GM18909 (cell line): Measurements from ENCODE around the gene USP9X.
"Not testable (repeated sequence)": the region's sequence is repeated elsewhere in the genome, so short reads cannot be mapped to it uniquely, and the experiment has no call there.

Source experiments
- ATAC-seq: cut with Tn5 transposase; IDR thresholded peaks from one replicate; pipeline ENCODE4 v1.9.1; 2021; ENCODE audit warnings: mild to moderate bottlenecking; ENCODE audit not compliant: unreplicated experiment, poor library complexity

USP9X gene

GRCh38 chrX:41085878-41086626 lies 807 bp downstream of the USP9X start:
- ATAC-seq: peak; percentile 13

- ATAC-seq: no peak
These were observed 1.3 kb downstream of the USP9X start for GRCh38 chrX:41086627-41086932.

GRCh38 chrX:41087201-41087600 lies 2.0 kb downstream of the USP9X start:
- no peak for ATAC-seq

GRCh38 chrX:41090568-41091238 lies 5.5 kb downstream of the USP9X start:
- no peak for ATAC-seq

- ATAC-seq: no peak
These were observed 7.5 kb downstream of the USP9X start for GRCh38 chrX:41092776-41093175.

- ATAC-seq: no peak
These were observed 9.9 kb downstream of the USP9X start for GRCh38 chrX:41095174-41095573.

GRCh38 chrX:41095908-41096307 lies 10.7 kb downstream of the USP9X start:
- ATAC-seq: no peak

GRCh38 chrX:41096339-41096955 lies 11.2 kb downstream of the USP9X start:
- ATAC-seq: no peak

- ATAC-seq: no peak
These were observed 12.1 kb downstream of the USP9X start for GRCh38 chrX:41097326-41097725.

GRCh38 chrX:41100200-41100599 lies 15.0 kb downstream of the USP9X start:
- no peak for ATAC-seq

GRCh38 chrX:41100819-41101218 lies 15.6 kb downstream of the USP9X start:
- ATAC-seq: no peak

- ATAC-seq: no peak
These were observed 19.8 kb downstream of the USP9X start for GRCh38 chrX:41105005-41105404.

- ATAC-seq: not testable (repeated sequence)
These were observed 21.0 kb downstream of the USP9X start for GRCh38 chrX:41106257-41106656.

GRCh38 chrX:41108007-41108406 lies 22.8 kb downstream of the USP9X start:
- no peak for ATAC-seq

GRCh38 chrX:41108463-41109205 lies 23.4 kb downstream of the USP9X start:
- no peak for ATAC-seq

- no peak for ATAC-seq
These were observed 25.8 kb downstream of the USP9X start for GRCh38 chrX:41110801-41111625.

- ATAC-seq: not testable (repeated sequence)
These were observed 29.8 kb downstream of the USP9X start for GRCh38 chrX:41115104-41115425.

GRCh38 chrX:41116948-41117347 lies 31.7 kb downstream of the USP9X start:
- ATAC-seq: peak; percentile 76

GRCh38 chrX:41118156-41118555 lies 32.9 kb downstream of the USP9X start:
- no peak for ATAC-seq

- ATAC-seq: no peak
These were observed 34.6 kb downstream of the USP9X start for GRCh38 chrX:41119803-41120202.
